B cell (primary cell): ENCODE results near the gene NOC2L. TPM values are rescaled to one million over a fixed set of nuclear protein-coding genes. Genes with fewer than 3 reads are reported as not detected.
"Not testable (repeated sequence)": the region's sequence is repeated elsewhere in the genome, so short reads cannot be mapped to it uniquely, and the experiment has no call there.

Experiments
- ATAC-seq: fragments of 200-7000 bp; cut with Tn5 transposase; one replicate; pipeline ENCODE4 v1.10.0; 2021; ENCODE audit warnings: low read depth, mild to moderate bottlenecking, moderate number of reproducible peaks, moderate library complexity
- CTCF ChIA-PET: fragments of 350-600 bp; sonication (Branson Sonifier 250); formaldehyde crosslinking; loops from one replicate; lab custom pipeline; 2021; ENCODE audit warnings: antibody characterized with exemption, inconsistent platforms; lab: Charles Lee
- POLR2A ChIA-PET: fragments of 350-600 bp; sonication (Branson Sonifier 250); formaldehyde crosslinking; loops from one replicate; lab custom pipeline; 2021; ENCODE audit warnings: antibody characterized with exemption; lab: Charles Lee
- DNase-seq: peaks from one replicate; pipeline ENCODE4 v3.0.0; 2013
- H2AFZ ChIP-seq: 2 replicates; pipeline ENCODE4 v1.6.1; 2012; ENCODE audit warnings: mild to moderate bottlenecking, low read depth, low read length; ENCODE audit not compliant: insufficient read depth, poor library complexity, severe bottlenecking
- H3K27ac ChIP-seq, 2 donors: 1 replicate in 1 of 2; 2 replicates in 1 of 2; pipeline ENCODE4 v1.5.1; 2012 to 2013; ENCODE audit warnings: low read length in 2 of 2, mild to moderate bottlenecking in 2 of 2, moderate library complexity in 1 of 2
- H3K27me3 ChIP-seq, 4 experiments: fragments of 200-600 bp in 1 of 4; sonication (generic) in 1 of 4; replicated peaks in 1 of 4; 1 replicate in 2 of 4; 2 replicates in 2 of 4; pipeline versions ENCODE4 v1.6.1 to v1.7.0; 2013 to 2016; ENCODE audit warnings: low read length in 3 of 4, mild to moderate bottlenecking in 2 of 4, mixed read lengths in 1 of 4, moderate library complexity in 1 of 4; ENCODE audit not compliant: insufficient read depth in 4 of 4, control insufficient read depth in 3 of 4; ENCODE audit errors: control extremely low read depth in 1 of 4
- H3K36me3 ChIP-seq, 2 experiments: replicated peaks in 1 of 2; 1 replicate in 1 of 2; 2 replicates in 1 of 2; pipeline versions ENCODE4 v1.6.1 to v1.7.1; 2013; ENCODE audit warnings: low read length in 1 of 2; ENCODE audit not compliant: insufficient read depth in 2 of 2, control insufficient read depth in 1 of 2; ENCODE audit errors: control extremely low read depth in 1 of 2, extremely low read depth in 1 of 2
- H3K4me1 ChIP-seq, 2 donors: fragments of 200-600 bp in 1 of 2; sonication (generic) in 1 of 2; 1 replicate in 1 of 2; 2 replicates in 1 of 2; pipeline versions ENCODE4 v1.5.1 to v1.6.1; 2013 to 2017; ENCODE audit warnings: low read length in 2 of 2; ENCODE audit not compliant: control insufficient read depth in 2 of 2, insufficient read depth in 2 of 2
- H3K4me2 ChIP-seq: replicated peaks from 2 replicates; pipeline ENCODE3; 2012; ENCODE audit warnings: mild to moderate bottlenecking, low read depth, low read length; ENCODE audit not compliant: poor library complexity, severe bottlenecking
- H3K4me3 ChIP-seq, 5 experiments: fragments of 200-600 bp in 1 of 5; sonication (generic) in 1 of 5; 1 replicate in 3 of 5; 2 replicates in 2 of 5; pipeline versions ENCODE4 v1.5.1 to v1.7.0; 2011 to 2016; ENCODE audit warnings: low read length in 4 of 5, mild to moderate bottlenecking in 4 of 5, low read depth in 2 of 5, control low read depth in 1 of 5, moderate library complexity in 1 of 5; ENCODE audit not compliant: insufficient read depth in 1 of 5; ENCODE audit errors: control extremely low read depth in 1 of 5, extremely low read depth in 1 of 5
- H3K79me2 ChIP-seq: fragments of 200-600 bp; sonication (generic); one replicate; pipeline ENCODE4 v1.6.0; 2016; ENCODE audit warnings: low read length; ENCODE audit not compliant: control insufficient read depth, insufficient read depth
- H3K9ac ChIP-seq: fragments of 200-600 bp; sonication (generic); 2 replicates; pipeline ENCODE4 v1.6.1; 2017; ENCODE audit warnings: mild to moderate bottlenecking, low read length, moderate library complexity
- H3K9me3 ChIP-seq, 3 donors: one replicate each; pipeline versions ENCODE4 v1.6.1 to v1.7.1; 2013; ENCODE audit warnings: low read length in 2 of 3; ENCODE audit not compliant: control insufficient read depth in 2 of 3, insufficient read depth in 1 of 3; ENCODE audit errors: control extremely low read depth in 1 of 3
- H4K20me1 ChIP-seq: 2 replicates; pipeline ENCODE4 v1.6.0; 2012; ENCODE audit warnings: mild to moderate bottlenecking, low read length; ENCODE audit not compliant: insufficient read depth, control insufficient read depth, poor library complexity, severe bottlenecking
- H3K27ac Mint-ChIP-seq: one replicate; pipeline ENCODE4 v1.8.0; 2021; ENCODE audit warnings: mixed read lengths
- H3K27me3 Mint-ChIP-seq: one replicate; pipeline ENCODE4 v1.8.0; 2021; ENCODE audit warnings: mixed read lengths
- H3K4me1 Mint-ChIP-seq: one replicate; pipeline ENCODE4 v1.8.0; 2021; ENCODE audit warnings: mixed read lengths
- H3K4me3 Mint-ChIP-seq: one replicate; pipeline ENCODE4 v1.8.0; 2021; ENCODE audit warnings: mixed read lengths
- H3K9me3 Mint-ChIP-seq: one replicate; pipeline ENCODE4 v1.8.0; 2022; ENCODE audit warnings: mixed read lengths; ENCODE audit not compliant: insufficient read depth
- EZH2 ChIP-seq: IDR thresholded peaks from 2 replicates; pipeline ENCODE4 v1.6.1; 2012; ENCODE audit warnings: borderline replicate concordance, low read depth, mild to moderate bottlenecking, moderate library complexity, low read length; ENCODE audit not compliant: insufficient read depth, poor library complexity, severe bottlenecking
- WGBS: methylation state at CpG from one replicate; pipeline ENCODE4 v1.1.5; 2013; ENCODE audit warnings: missing lambda C conversion rate; ENCODE audit not compliant: insufficient coverage; 5-methylcytosine and 5-hydroxymethylcytosine counted together
- intact Hi-C: fragments of 100-400 bp; cut with micrococcal nuclease; formaldehyde crosslinking; loops from one replicate; pipeline ENCODE4 v1.10.0; 2022
- polyA plus RNA-seq: library from polyadenylated mRNA; depleted of rRNA; stranded (reverse); fragments of >200 nt; gene quantifications from 2 replicates; pipeline ENCODE4 v1.2.3, GENCODE V29; 2012
- total RNA-seq, 2 donors: library from RNA; stranded (reverse); fragments of 120-200 nt in 1 of 2; gene quantifications; 1 replicate in 1 of 2; 2 replicates in 1 of 2; pipeline versions ENCODE4 v1.2.3 to v1.2.4, GENCODE V29; 2013 to 2022
- TF ChIP-seq, protein P1 (sequence below): fragments of 200-600 bp; IDR thresholded peaks from one replicate; pipeline ENCODE4 v1.8.0; 2022; ENCODE audit warnings: antibody characterized with exemption, mild to moderate bottlenecking

The NOC2L gene
- total and polyA plus RNA-seq, 2 donors (not counting 1 experiment from before 2014, with no cell fraction given) = 48.0 to 64.1 TPM

DNA sequence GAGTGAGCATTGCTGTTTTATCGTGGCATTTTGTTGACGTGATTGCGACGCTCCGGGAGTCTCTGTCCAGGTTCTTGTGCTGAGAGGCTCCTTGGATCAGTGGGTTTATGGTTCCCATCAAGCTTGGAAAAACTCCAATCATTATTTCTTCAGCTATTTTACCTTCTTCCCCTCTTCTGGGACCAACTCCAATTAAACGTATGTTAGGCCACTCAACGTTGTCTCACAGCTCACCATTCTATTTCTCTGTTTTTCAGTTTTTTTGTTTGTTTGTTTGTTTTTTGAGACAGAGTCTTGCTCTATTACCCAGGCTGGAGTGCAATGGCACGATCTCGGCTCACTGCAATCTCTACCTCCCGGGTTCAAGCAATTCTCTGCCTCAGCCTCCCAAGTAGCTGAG lies 32.8 kb upstream of the NOC2L start:
- H3K4me3 Mint-ChIP-seq = no peak overlapping the region
- WGBS = 94% methylated on average over 3 of the region's 10 CpGs
- no peaks in the 10 kb centered on the region for H3K9me3 Mint-ChIP-seq
- Histone ChIP-seq H3K9me3 (peaks cover 0 to 23% (median 3%) of the 10 kb centered on the region in 3 donors), H3K4me1 (peaks cover 0 to 4% of the 10 kb centered on the region in 2 donors), H2AFZ (no peak overlapping the region), H3K4me3 (no peak overlapping the region), H3K79me2 (no peaks in the 10 kb centered on the region), H3K27me3 (peaks cover 0 to 32% (median 1%) of the 10 kb centered on the region in 4 experiments), H3K9ac (no peak overlapping the region), H3K4me2 (no peak overlapping the region), H3K36me3 (no peaks in the 10 kb centered on the region), H3K27ac (no peak overlapping the region), H4K20me1 (no peaks in the 10 kb centered on the region)
- ATAC-seq (no peak), DNase-seq (no peak)
- peaks cover 46% of the 10 kb centered on the region for H3K27me3 Mint-ChIP-seq
- intact Hi-C loops = no loop called here
- no peak overlapping the region for H3K27ac Mint-ChIP-seq
- peaks cover 3% of the 10 kb centered on the region for H3K4me1 Mint-ChIP-seq
- TF ChIP-seq, protein P1, sequence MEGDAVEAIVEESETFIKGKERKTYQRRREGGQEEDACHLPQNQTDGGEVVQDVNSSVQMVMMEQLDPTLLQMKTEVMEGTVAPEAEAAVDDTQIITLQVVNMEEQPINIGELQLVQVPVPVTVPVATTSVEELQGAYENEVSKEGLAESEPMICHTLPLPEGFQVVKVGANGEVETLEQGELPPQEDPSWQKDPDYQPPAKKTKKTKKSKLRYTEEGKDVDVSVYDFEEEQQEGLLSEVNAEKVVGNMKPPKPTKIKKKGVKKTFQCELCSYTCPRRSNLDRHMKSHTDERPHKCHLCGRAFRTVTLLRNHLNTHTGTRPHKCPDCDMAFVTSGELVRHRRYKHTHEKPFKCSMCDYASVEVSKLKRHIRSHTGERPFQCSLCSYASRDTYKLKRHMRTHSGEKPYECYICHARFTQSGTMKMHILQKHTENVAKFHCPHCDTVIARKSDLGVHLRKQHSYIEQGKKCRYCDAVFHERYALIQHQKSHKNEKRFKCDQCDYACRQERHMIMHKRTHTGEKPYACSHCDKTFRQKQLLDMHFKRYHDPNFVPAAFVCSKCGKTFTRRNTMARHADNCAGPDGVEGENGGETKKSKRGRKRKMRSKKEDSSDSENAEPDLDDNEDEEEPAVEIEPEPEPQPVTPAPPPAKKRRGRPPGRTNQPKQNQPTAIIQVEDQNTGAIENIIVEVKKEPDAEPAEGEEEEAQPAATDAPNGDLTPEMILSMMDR = no peak
- no peak for TF ChIP-seq EZH2
- ChIA-PET POLR2A (no interaction called here), CTCF (interaction anchor here (1.3 kb wide), 1 partner anchor 10 kb away, joined by 6 read pairs; no protein-coding TSS in a partner anchor)

GRCh38 chr1:991275-991674 lies 32.2 kb upstream of the NOC2L start:
- H3K27me3 Mint-ChIP-seq = peaks cover 48% of the 10 kb centered on the region
- H3K9ac ChIP-seq, CTCF ChIA-PET, POLR2A ChIA-PET, ATAC-seq, H3K27ac ChIP-seq, H3K79me2 ChIP-seq, H3K9me3 Mint-ChIP-seq, H3K36me3 ChIP-seq, H3K4me1 ChIP-seq, H3K4me1 Mint-ChIP-seq, H3K4me3 Mint-ChIP-seq, DNase-seq, H4K20me1 ChIP-seq, H3K27ac Mint-ChIP-seq, H3K4me2 ChIP-seq, H3K4me3 ChIP-seq, intact Hi-C loops, H2AFZ ChIP-seq: not testable (repeated sequence)
- Histone ChIP-seq H3K27me3 (peaks cover 0 to 29% (median 0%) of the 10 kb centered on the region in 4 experiments), H3K9me3 (peaks cover 0 to 22% (median 3%) of the 10 kb centered on the region in 3 donors)
- 86% methylated on average over 2 of the region's 6 CpGs for WGBS

DNA sequence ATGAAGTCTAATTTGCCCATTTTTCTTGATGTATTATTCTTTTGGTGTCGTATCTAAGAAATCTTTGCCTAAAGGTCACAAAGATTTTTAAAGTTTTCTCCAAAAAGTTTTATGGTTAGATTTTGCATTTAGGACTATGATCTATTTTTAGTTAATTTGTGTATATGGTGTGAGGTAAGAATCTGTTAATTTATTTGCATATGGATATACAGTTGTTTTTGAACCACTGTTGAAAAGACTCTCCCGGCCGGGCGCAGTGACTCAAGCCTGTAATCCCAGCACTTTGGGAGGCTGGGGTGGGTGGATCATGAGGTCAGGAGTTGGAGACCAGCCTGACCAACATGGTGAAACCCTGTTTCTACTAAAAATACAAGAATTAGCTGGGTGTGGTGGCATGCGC lies 29.0 kb upstream of the NOC2L start:
- DNase-seq, H3K36me3 ChIP-seq, H3K9ac ChIP-seq, H3K4me3 ChIP-seq, H3K9me3 Mint-ChIP-seq, H2AFZ ChIP-seq, H3K4me3 Mint-ChIP-seq, H3K27ac Mint-ChIP-seq, H3K4me1 ChIP-seq, H3K79me2 ChIP-seq, H3K27ac ChIP-seq, POLR2A ChIA-PET, H4K20me1 ChIP-seq, intact Hi-C loops, H3K4me2 ChIP-seq, ATAC-seq, H3K4me1 Mint-ChIP-seq: not testable (repeated sequence)
- WGBS = 87% methylated on average over 3 of the region's 5 CpGs
- peaks cover 55% of the 10 kb centered on the region for H3K27me3 Mint-ChIP-seq
- Histone ChIP-seq H3K27me3 (peaks cover 0 to 18% (median 0%) of the 10 kb centered on the region in 4 experiments), H3K9me3 (peaks cover 0 to 14% (median 3%) of the 10 kb centered on the region in 3 donors)
- CTCF ChIA-PET = interaction anchor here (0.9 kb wide), 1 partner anchor 14 kb away, joined by 3 read pairs; no protein-coding TSS in a partner anchor
